SK-N-SH (cell line): ENCODE measurements around the gene TMEM14C. TPM values are rescaled to one million over a fixed set of nuclear protein-coding genes. Genes with fewer than 3 reads are reported as not detected.

Experiments used
- CTCF ChIA-PET: fragments of 300-600, 350-600 bp; formaldehyde crosslinking; extraction: SDS; loops from one replicate; lab custom pipeline; 2021; lab: Yijun Ruan, JAX
- POLR2A ChIA-PET: fragments of 350-600 bp; sonication (Branson Sonifier 250); formaldehyde crosslinking; extraction: SDS; loops from one replicate; lab custom pipeline; 2020; ENCODE audit warnings: antibody characterized with exemption, inconsistent platforms; lab: Yijun Ruan, JAX
- DNase-seq: peaks from one replicate; pipeline ENCODE4 v3.0.0; 2012
- H2AFZ ChIP-seq: fragments of 200-600 bp; sonication (generic); 2 replicates; pipeline ENCODE4 v1.8.1; 2016; ENCODE audit warnings: antibody characterized with exemption, mild to moderate bottlenecking, low read depth
- H3F3A ChIP-seq: fragments of 200-600 bp; sonication (generic); replicated peaks from 2 replicates; pipeline ENCODE3; 2016; ENCODE audit warnings: antibody characterized with exemption, mild to moderate bottlenecking; ENCODE audit not compliant: insufficient read depth
- H3K27ac ChIP-seq, 2 experiments: fragments of 200-500 bp in 1 of 2; fragments of 200-600 bp in 1 of 2; sonication (Bioruptor generic) in 1 of 2; sonication (generic), shearing (Covaris generic) in 1 of 2; 2 replicates each; pipeline versions ENCODE4 v1.5.1 to v1.6.1; 2014 to 2016; ENCODE audit warnings: low read depth in 2 of 2, inconsistent platforms in 1 of 2, low read length in 1 of 2, mild to moderate bottlenecking in 1 of 2, mixed read lengths in 1 of 2
- H3K27me3 ChIP-seq: fragments of 200-600 bp; sonication (generic), shearing (Covaris generic); 2 replicates; pipeline ENCODE4 v1.6.1; 2016; ENCODE audit warnings: mixed run types; ENCODE audit not compliant: insufficient read depth
- H3K36me3 ChIP-seq, 2 experiments: fragments of 200-500 bp in 1 of 2; fragments of 200-600 bp in 1 of 2; sonication (Bioruptor generic) in 1 of 2; sonication (generic) in 1 of 2; replicated peaks in 1 of 2; 2 replicates each; pipeline versions ENCODE3 to v1.5.1; 2014 to 2016; ENCODE audit warnings: low read length in 1 of 2, mild to moderate bottlenecking in 1 of 2; ENCODE audit not compliant: insufficient read depth in 2 of 2, control insufficient read depth in 1 of 2
- H3K4me1 ChIP-seq, 2 experiments: fragments of 200-500 bp in 1 of 2; fragments of 200-600 bp in 1 of 2; sonication (Bioruptor generic) in 1 of 2; sonication (generic), shearing (Covaris generic) in 1 of 2; 2 replicates each; pipeline versions ENCODE4 v1.5.1 to v1.6.1; 2014 to 2016; ENCODE audit warnings: low read depth in 1 of 2, low read length in 1 of 2, mixed run types in 1 of 2; ENCODE audit not compliant: insufficient read depth in 2 of 2, control insufficient read depth in 1 of 2
- H3K4me2 ChIP-seq: fragments of 200-600 bp; sonication (generic), shearing (Covaris generic); 2 replicates; pipeline ENCODE4 v1.6.1; 2017; ENCODE audit warnings: mixed run types
- H3K4me3 ChIP-seq, 2 experiments: fragments of 200-500 bp in 1 of 2; fragments of 200-600 bp in 1 of 2; sonication (Bioruptor generic) in 1 of 2; sonication (generic), shearing (Covaris generic) in 1 of 2; 2 replicates each; pipeline versions ENCODE4 v1.5.1 to v1.8.1; 2014 to 2016; ENCODE audit warnings: low read depth in 2 of 2, inconsistent platforms in 1 of 2, low read length in 1 of 2, mild to moderate bottlenecking in 1 of 2, mixed read lengths in 1 of 2, moderate library complexity in 1 of 2
- H3K79me2 ChIP-seq: fragments of 200-600 bp; sonication (generic); 2 replicates; pipeline ENCODE4 v1.8.1; 2017; ENCODE audit warnings: mild to moderate bottlenecking; ENCODE audit not compliant: insufficient read depth
- H3K9ac ChIP-seq: fragments of 200-600 bp; sonication (generic); 2 replicates; pipeline ENCODE4 v1.6.1; 2017; ENCODE audit warnings: mixed run types
- H3K9me2 ChIP-seq: fragments of 200-600 bp; sonication (generic); 2 replicates; pipeline ENCODE4 v1.6.1; 2017; ENCODE audit warnings: mixed run types
- H3K9me3 ChIP-seq: fragments of 200-600 bp; sonication (generic); 2 replicates; pipeline ENCODE4 v1.6.1; 2017; ENCODE audit warnings: mixed run types, mild to moderate bottlenecking, moderate library complexity
- H4K20me1 ChIP-seq: fragments of 200-600 bp; sonication (generic); 2 replicates; pipeline ENCODE4 v1.6.1; 2017; ENCODE audit warnings: mild to moderate bottlenecking, mixed run types; ENCODE audit not compliant: insufficient read depth
- CHD2 ChIP-seq: fragments of 150-350 bp; IDR thresholded peaks from 2 replicates; pipeline ENCODE4 v1.6.1; 2018; ENCODE audit warnings: low read length; ENCODE audit not compliant: partially characterized antibody
- ELF1 ChIP-seq: IDR thresholded peaks from 2 replicates; pipeline ENCODE4 v1.4.0; 2012
- EZH2phosphoT487 ChIP-seq: fragments of 200-600 bp; sonication (generic); IDR thresholded peaks from 2 replicates; pipeline ENCODE4 v1.6.1; 2017; ENCODE audit warnings: low read depth, mixed run types, mild to moderate bottlenecking, antibody characterized with exemption, moderate library complexity, borderline replicate concordance
- GATA2 ChIP-seq: sonication (generic); formaldehyde crosslinking; IDR thresholded peaks from 2 replicates; pipeline ENCODE4 v1.5.0; 2020; ENCODE audit warnings: mild to moderate bottlenecking, missing genetic modification reagents
- MXI1 ChIP-seq: IDR thresholded peaks from 2 replicates; pipeline ENCODE4 v1.6.1; 2012; ENCODE audit warnings: mild to moderate bottlenecking, low read depth, low read length, improper control_type of control experiment
- NRF1 ChIP-seq: IDR thresholded peaks from 2 replicates; pipeline ENCODE4 v1.6.1; 2012; ENCODE audit warnings: low read depth, mild to moderate bottlenecking, low read length
- RFX5 ChIP-seq: IDR thresholded peaks from 2 replicates; pipeline ENCODE4 v1.6.1; 2012; ENCODE audit warnings: mild to moderate bottlenecking, improper control_type of control experiment, low read length
- SMC3 ChIP-seq: IDR thresholded peaks from 2 replicates; pipeline ENCODE4 v1.6.1; 2012; ENCODE audit warnings: low read depth, low read length, improper control_type of control experiment
- TAF1 ChIP-seq: IDR thresholded peaks from 2 replicates; pipeline ENCODE4 v1.6.1; 2012; ENCODE audit warnings: low read depth, mild to moderate bottlenecking, low read length, moderate library complexity, borderline replicate concordance
- YY1 ChIP-seq: IDR thresholded peaks from 2 replicates; pipeline ENCODE4 v1.4.0; 2012; ENCODE audit warnings: low read depth, mild to moderate bottlenecking
- WGBS: methylation state at CpG from one replicate; pipeline ENCODE4 v1.1.6; 2017; ENCODE audit warnings: low lambda C conversion rate; 5-methylcytosine and 5-hydroxymethylcytosine counted together
- polyA plus RNA-seq, 3 experiments: library from polyadenylated mRNA; depleted of rRNA; stranded (reverse); fragments of >200 nt; gene quantifications; 2 replicates each; pipeline ENCODE4 v1.2.3, GENCODE V29; 2012
- TF ChIP-seq, protein P1 (sequence below): IDR thresholded peaks from 2 replicates; pipeline ENCODE4 v1.6.1; 2012; ENCODE audit warnings: mild to moderate bottlenecking, low read depth, low read length, moderate library complexity
- TF ChIP-seq, protein P2 (sequence below): fragments of 150-350 bp; IDR thresholded peaks from 2 replicates; pipeline ENCODE4 v1.6.1; 2016; ENCODE audit warnings: mild to moderate bottlenecking, low read depth, low read length

The TMEM14C gene
- polyA plus RNA-seq, 1 of the 3 experiments (the other 2 are of a cell fraction): 199 TPM

DNA sequence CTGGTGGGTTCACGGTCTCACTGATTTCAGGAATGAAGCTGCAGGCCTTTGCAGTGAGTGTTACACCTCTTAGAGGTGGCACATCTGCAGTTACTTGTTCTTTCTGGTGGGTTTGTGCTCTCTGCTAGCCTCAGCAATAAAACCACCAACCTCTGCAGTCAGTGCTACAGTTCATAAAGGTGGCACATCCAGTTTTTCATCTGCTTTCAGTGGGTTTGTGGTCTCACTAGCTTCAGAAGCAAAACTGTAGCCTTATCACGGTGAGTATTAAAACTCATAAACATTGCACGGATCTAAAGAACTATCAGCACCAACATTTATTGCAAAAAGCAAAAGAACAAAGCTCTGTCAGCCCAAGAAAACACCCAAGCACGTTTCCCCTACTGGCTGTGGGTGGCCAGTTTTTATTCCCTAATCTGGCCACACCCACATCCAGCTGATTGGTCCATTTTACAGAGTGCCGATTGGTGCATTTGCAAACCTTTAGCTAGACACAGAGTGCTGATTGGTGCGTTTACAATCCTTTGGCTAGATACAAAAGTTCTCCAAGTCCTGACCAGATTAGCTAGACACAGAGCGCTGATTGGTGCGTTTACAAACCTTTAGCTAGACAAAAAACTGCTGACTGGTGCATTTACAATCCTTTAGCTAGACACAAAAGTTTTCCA lies 3.4 kb upstream of the TMEM14C start:
- no peak overlapping the region for H3K27ac ChIP-seq

DNA sequence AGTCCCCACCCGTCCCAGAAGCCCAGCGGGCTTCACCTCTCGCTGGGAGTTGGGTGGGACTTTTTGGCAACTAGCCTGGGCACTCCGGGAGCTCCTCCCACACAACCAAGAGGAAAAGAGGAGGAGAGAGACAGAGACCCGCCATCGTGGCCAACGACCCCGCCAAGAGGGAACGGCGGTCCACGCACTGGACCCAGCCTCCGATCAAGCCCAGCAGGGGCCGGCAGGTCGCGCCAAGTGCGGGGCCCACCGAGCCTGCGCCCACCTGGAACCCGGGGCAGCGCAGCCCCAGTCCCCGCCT lies 3.0 kb upstream of the TMEM14C start:
- TF ChIP-seq, protein P1, sequence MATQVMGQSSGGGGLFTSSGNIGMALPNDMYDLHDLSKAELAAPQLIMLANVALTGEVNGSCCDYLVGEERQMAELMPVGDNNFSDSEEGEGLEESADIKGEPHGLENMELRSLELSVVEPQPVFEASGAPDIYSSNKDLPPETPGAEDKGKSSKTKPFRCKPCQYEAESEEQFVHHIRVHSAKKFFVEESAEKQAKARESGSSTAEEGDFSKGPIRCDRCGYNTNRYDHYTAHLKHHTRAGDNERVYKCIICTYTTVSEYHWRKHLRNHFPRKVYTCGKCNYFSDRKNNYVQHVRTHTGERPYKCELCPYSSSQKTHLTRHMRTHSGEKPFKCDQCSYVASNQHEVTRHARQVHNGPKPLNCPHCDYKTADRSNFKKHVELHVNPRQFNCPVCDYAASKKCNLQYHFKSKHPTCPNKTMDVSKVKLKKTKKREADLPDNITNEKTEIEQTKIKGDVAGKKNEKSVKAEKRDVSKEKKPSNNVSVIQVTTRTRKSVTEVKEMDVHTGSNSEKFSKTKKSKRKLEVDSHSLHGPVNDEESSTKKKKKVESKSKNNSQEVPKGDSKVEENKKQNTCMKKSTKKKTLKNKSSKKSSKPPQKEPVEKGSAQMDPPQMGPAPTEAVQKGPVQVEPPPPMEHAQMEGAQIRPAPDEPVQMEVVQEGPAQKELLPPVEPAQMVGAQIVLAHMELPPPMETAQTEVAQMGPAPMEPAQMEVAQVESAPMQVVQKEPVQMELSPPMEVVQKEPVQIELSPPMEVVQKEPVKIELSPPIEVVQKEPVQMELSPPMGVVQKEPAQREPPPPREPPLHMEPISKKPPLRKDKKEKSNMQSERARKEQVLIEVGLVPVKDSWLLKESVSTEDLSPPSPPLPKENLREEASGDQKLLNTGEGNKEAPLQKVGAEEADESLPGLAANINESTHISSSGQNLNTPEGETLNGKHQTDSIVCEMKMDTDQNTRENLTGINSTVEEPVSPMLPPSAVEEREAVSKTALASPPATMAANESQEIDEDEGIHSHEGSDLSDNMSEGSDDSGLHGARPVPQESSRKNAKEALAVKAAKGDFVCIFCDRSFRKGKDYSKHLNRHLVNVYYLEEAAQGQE: no peak
- no peak for TF ChIP-seq GATA2 (CRISPR knock-in tag)
- TF ChIP-seq ELF1: no peak
- ChIA-PET POLR2A (interaction anchor here (1.0 to 4.7 kb wide), 4 partner anchors 25 to 164 kb away, joined by 3 to 66 read pairs (median 4); partner anchors contain the start of genes C6orf52, PAK1IP1 and TMEM14B), CTCF (interaction anchor here (0.6 to 1.4 kb wide), 4 partner anchors 9 to 209 kb away, joined by 3 read pairs; no protein-coding TSS in a partner anchor)
- H3K36me3 ChIP-seq: peaks cover 0 to 2% of the 10 kb centered on the region in 2 experiments
- peak overlapping the region; percentile 75; the same call in 1 of the 2 replicates for H3K4me2 ChIP-seq
- 46% methylated on average over 10 of the region's 21 CpGs for WGBS
- H3K4me3 ChIP-seq: peak overlapping the region; percentile 53; a peak in 3 of 4 replicates
- peaks cover 7% of the 10 kb centered on the region for H3F3A ChIP-seq
- no peaks in the 10 kb centered on the region for H3K27me3 ChIP-seq
- no peaks in the 10 kb centered on the region for H3K9me3 ChIP-seq
- H3K79me2 ChIP-seq: peaks cover 19% of the 10 kb centered on the region
- H2AFZ ChIP-seq: peak overlapping the region; percentile 60; the same call in 1 of the 2 replicates
- H3K9ac ChIP-seq: peak overlapping the region; percentile 60
- DNase-seq: peak; percentile 44
- H4K20me1 ChIP-seq: no peaks in the 10 kb centered on the region
- no peaks in the 10 kb centered on the region for H3K9me2 ChIP-seq
- H3K4me1 ChIP-seq: peaks cover 9 to 16% of the 10 kb centered on the region in 2 experiments; a peak in 2 of 4 replicates
- peak overlapping the region; percentile 33 to 78; a peak in 3 of 4 replicates for H3K27ac ChIP-seq

More for the DNA sequence above, 3.4 kb upstream of the TMEM14C start:
- no peaks in the 10 kb centered on the region for H3K36me3 ChIP-seq
- H3K4me2 ChIP-seq: peak overlapping the region; percentile 75; the same call in 1 of the 2 replicates
- peak; percentile 24 for DNase-seq
- H3K9me2 ChIP-seq: no peaks in the 10 kb centered on the region
- POLR2A ChIA-PET: interaction anchor here (1.0 to 4.7 kb wide), 4 partner anchors 25 to 163 kb away, joined by 3 to 66 read pairs (median 4); partner anchors contain the start of genes C6orf52, PAK1IP1 and TMEM14B
- TF ChIP-seq TAF1 (no peak), NRF1 (no peak), SMC3 (no peak), MXI1 (no peak), RFX5 (no peak), YY1 (no peak), CHD2 (no peak), EZH2phosphoT487 (no peak)
- TF ChIP-seq, protein P2, sequence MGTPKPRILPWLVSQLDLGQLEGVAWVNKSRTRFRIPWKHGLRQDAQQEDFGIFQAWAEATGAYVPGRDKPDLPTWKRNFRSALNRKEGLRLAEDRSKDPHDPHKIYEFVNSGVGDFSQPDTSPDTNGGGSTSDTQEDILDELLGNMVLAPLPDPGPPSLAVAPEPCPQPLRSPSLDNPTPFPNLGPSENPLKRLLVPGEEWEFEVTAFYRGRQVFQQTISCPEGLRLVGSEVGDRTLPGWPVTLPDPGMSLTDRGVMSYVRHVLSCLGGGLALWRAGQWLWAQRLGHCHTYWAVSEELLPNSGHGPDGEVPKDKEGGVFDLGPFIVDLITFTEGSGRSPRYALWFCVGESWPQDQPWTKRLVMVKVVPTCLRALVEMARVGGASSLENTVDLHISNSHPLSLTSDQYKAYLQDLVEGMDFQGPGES: no peak
- H3K9ac ChIP-seq: 0 out of 2 replicates have a peak overlapping the region, but pooled peaks have one; percentile 60
- peaks cover 7% of the 10 kb centered on the region for H3F3A ChIP-seq
- 73% methylated on average over 6 of the region's 8 CpGs for WGBS
- H3K4me1 ChIP-seq: peaks cover 8 to 12% of the 10 kb centered on the region in 2 experiments; a peak in 2 of 4 replicates
- H3K9me3 ChIP-seq: no peaks in the 10 kb centered on the region
- H3K79me2 ChIP-seq: peaks cover 15% of the 10 kb centered on the region
- H4K20me1 ChIP-seq: no peaks in the 10 kb centered on the region
- H2AFZ ChIP-seq: peak overlapping the region; percentile 60; the same call in 1 of the 2 replicates
- CTCF ChIA-PET: interaction anchor here (0.6 to 1.4 kb wide), 5 partner anchors 8 to 209 kb away, joined by 3 read pairs; no protein-coding TSS in a partner anchor
- no peaks in the 10 kb centered on the region for H3K27me3 ChIP-seq
- peak overlapping the region; percentile 53; a peak in 3 of 4 replicates for H3K4me3 ChIP-seq
